Loucy (cell line): ENCODE results near the gene MRPS15.
A peak's percentile ranks its signal among the peaks of the same experiment; 100 is the strongest.

Experiments
- H2AFZ ChIP-seq: fragments of 200-600 bp; sonication (generic); 2 replicates; pipeline ENCODE4 v1.6.0; 2016; ENCODE audit warnings: antibody characterized with exemption, mild to moderate bottlenecking, low read length, moderate library complexity
- H3F3A ChIP-seq: fragments of 200-600 bp; 2 replicates; pipeline ENCODE4 v1.6.0; 2016; ENCODE audit warnings: antibody characterized with exemption, low read depth, mild to moderate bottlenecking
- H3K27me3 ChIP-seq: fragments of 200-600 bp; sonication (generic); 2 replicates; pipeline ENCODE4 v1.6.1; 2014; ENCODE audit warnings: low read length, mild to moderate bottlenecking; ENCODE audit not compliant: insufficient read depth, poor library complexity, severe bottlenecking
- H3K36me3 ChIP-seq: fragments of 200-600 bp; sonication (generic); 2 replicates; pipeline ENCODE4 v1.6.1; 2016; ENCODE audit warnings: low read length; ENCODE audit not compliant: insufficient read depth
- H3K4me1 ChIP-seq: fragments of 200-600 bp; sonication (generic); 2 replicates; pipeline ENCODE4 v1.5.1; 2014; ENCODE audit warnings: low read length, mild to moderate bottlenecking; ENCODE audit not compliant: insufficient read depth, poor library complexity, severe bottlenecking
- H3K4me2 ChIP-seq: fragments of 200-600 bp; sonication (generic); 2 replicates; pipeline ENCODE4 v1.6.0; 2014; ENCODE audit warnings: antibody characterized with exemption, low read length, low read depth, mild to moderate bottlenecking; ENCODE audit not compliant: poor library complexity, severe bottlenecking
- H3K4me3 ChIP-seq: fragments of 200-600 bp; sonication (generic); 2 replicates; pipeline ENCODE4 v1.5.1; 2014; ENCODE audit warnings: low read length, mild to moderate bottlenecking, mixed read lengths; ENCODE audit not compliant: poor library complexity, severe bottlenecking
- H3K79me2 ChIP-seq: fragments of 200-600 bp; sonication (generic); 2 replicates; pipeline ENCODE4 v1.6.1; 2014; ENCODE audit warnings: low read length; ENCODE audit not compliant: insufficient read depth
- H3K9ac ChIP-seq: fragments of 200-600 bp; sonication (generic); 2 replicates; pipeline ENCODE4 v1.6.0; 2014; ENCODE audit warnings: mild to moderate bottlenecking, low read depth, low read length, moderate library complexity; ENCODE audit not compliant: poor library complexity, severe bottlenecking
- H3K9me2 ChIP-seq: fragments of 200-600 bp; sonication (generic); replicated peaks from 2 replicates; pipeline ENCODE4 v1.6.1; 2016; ENCODE audit warnings: low read depth, low read length, mixed read lengths
- H3K9me3 ChIP-seq: fragments of 200-600 bp; sonication (generic); 2 replicates; pipeline ENCODE4 v1.6.1; 2014; ENCODE audit warnings: mild to moderate bottlenecking, antibody characterized with exemption, low read length, low read depth; ENCODE audit not compliant: insufficient read depth
- H4K20me1 ChIP-seq: fragments of 200-600 bp; sonication (generic); 2 replicates; pipeline ENCODE4 v1.6.0; 2014; ENCODE audit warnings: antibody characterized with exemption, low read length, mild to moderate bottlenecking; ENCODE audit not compliant: insufficient read depth, poor library complexity, severe bottlenecking
- CTCF ChIP-seq: fragments of 200-600 bp; sonication (generic); conservative IDR thresholded peaks from 2 replicates; pipeline ENCODE4 v1.5.1; 2014; ENCODE audit warnings: mild to moderate bottlenecking, antibody characterized with exemption, low read length
- EZH2phosphoT487 ChIP-seq: fragments of 200-600 bp; IDR thresholded peaks from 2 replicates; pipeline ENCODE4 v1.6.1; 2018; ENCODE audit warnings: antibody characterized with exemption, mild to moderate bottlenecking, moderate library complexity, borderline replicate concordance

Gene MRPS15

GRCh38 chr1:36446746-36447145 is 17.4 kb downstream of the MRPS15 start:
- Histone ChIP-seq H2AFZ (0 out of 2 replicates have a peak overlapping the region, but pooled peaks have one; percentile 50), H3K4me1 (peaks cover 9% of the 10 kb centered on the region), H3K4me3 (no peak overlapping the region), H3K9me2 (no peaks in the 10 kb centered on the region), H3K9me3 (no peaks in the 10 kb centered on the region), H3K4me2 (no peak overlapping the region), H3K36me3 (no peaks in the 10 kb centered on the region), H3F3A (no peaks in the 10 kb centered on the region), H3K27me3 (no peaks in the 10 kb centered on the region), H3K9ac (no peak overlapping the region), H3K79me2 (no peaks in the 10 kb centered on the region), H4K20me1 (no peaks in the 10 kb centered on the region)
- TF ChIP-seq CTCF (no peak), EZH2phosphoT487 (no peak)

GRCh38 chr1:36446271-36446670 is 17.9 kb downstream of the MRPS15 start:
- no peaks in the 10 kb centered on the region for H3K9me2 ChIP-seq
- H3F3A ChIP-seq = no peaks in the 10 kb centered on the region
- H3K9me3 ChIP-seq = no peaks in the 10 kb centered on the region
- H3K4me1 ChIP-seq = peaks cover 9% of the 10 kb centered on the region
- H3K27me3 ChIP-seq = no peaks in the 10 kb centered on the region
- no peaks in the 10 kb centered on the region for H3K79me2 ChIP-seq
- no peaks in the 10 kb centered on the region for H4K20me1 ChIP-seq
- H2AFZ ChIP-seq = no peak overlapping the region
- no peak overlapping the region for H3K4me2 ChIP-seq
- H3K9ac ChIP-seq = no peak overlapping the region
- no peaks in the 10 kb centered on the region for H3K36me3 ChIP-seq
- TF ChIP-seq CTCF (peak; percentile 74), EZH2phosphoT487 (no peak)
- H3K4me3 ChIP-seq = no peak overlapping the region

- Histone ChIP-seq H3K9me2 (no peaks in the 10 kb centered on the region), H4K20me1 (no peaks in the 10 kb centered on the region), H3F3A (no peaks in the 10 kb centered on the region), H3K4me2 (no peak overlapping the region), H3K79me2 (no peaks in the 10 kb centered on the region), H3K9me3 (no peaks in the 10 kb centered on the region), H2AFZ (no peak overlapping the region), H3K4me3 (no peak overlapping the region), H3K27me3 (no peaks in the 10 kb centered on the region), H3K36me3 (no peaks in the 10 kb centered on the region), H3K9ac (no peak overlapping the region), H3K4me1 (peaks cover 6% of the 10 kb centered on the region)
- TF ChIP-seq EZH2phosphoT487 = no peak
- TF ChIP-seq CTCF = no peak
Measured at GRCh38 chr1:36443297-36443696, 20.9 kb downstream of the MRPS15 start.
